HG02970 (cell line): Measurements from ENCODE around the gene CHD6.
"Not testable (repeated sequence)": the region's sequence is repeated elsewhere in the genome, so short reads cannot be mapped to it uniquely, and the experiment has no call there.

Experiments used
- ATAC-seq: cut with Tn5 transposase; IDR thresholded peaks from one replicate; pipeline ENCODE4 v1.9.1; 2021; ENCODE audit warnings: mild to moderate bottlenecking, moderate library complexity, moderate number of reproducible peaks; ENCODE audit not compliant: unreplicated experiment, low FRiP score

Gene CHD6

DNA sequence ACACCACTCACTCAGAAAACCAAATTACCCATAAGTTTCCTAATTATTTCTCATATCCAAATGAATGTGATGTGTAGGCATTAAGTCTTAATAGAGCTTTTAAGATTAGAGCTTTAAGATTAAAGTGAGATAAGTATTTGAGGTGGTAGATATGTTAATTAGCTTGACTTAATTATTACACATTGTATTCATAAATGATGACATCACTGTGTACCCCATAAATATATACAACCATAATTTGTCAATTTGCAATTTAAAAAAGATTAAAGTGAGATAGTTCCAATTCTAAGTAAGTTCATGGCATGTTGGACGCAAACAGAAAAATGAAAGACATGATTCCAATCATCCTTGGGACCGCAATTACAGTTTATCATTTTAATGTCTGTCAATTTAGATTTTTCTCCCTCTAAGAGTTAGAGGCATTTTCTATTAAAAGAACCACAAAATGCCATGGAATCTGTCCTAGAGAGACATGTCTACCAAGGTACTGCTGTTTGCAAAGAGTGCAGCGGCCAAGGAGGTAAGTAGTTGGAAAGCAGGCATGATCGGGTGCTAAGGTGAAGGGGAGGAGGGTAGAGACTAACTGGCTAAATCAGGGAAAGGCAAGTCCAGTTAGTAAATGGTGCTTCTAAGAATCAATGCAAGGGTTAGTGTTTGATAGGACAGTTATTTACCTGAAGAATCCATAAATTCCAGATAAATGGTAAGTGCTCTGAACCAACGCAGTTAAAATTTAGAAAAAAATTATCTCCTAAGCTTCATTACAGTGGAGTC lies 65.7 kb downstream of the CHD6 start:
- ATAC-seq = no peak

DNA sequence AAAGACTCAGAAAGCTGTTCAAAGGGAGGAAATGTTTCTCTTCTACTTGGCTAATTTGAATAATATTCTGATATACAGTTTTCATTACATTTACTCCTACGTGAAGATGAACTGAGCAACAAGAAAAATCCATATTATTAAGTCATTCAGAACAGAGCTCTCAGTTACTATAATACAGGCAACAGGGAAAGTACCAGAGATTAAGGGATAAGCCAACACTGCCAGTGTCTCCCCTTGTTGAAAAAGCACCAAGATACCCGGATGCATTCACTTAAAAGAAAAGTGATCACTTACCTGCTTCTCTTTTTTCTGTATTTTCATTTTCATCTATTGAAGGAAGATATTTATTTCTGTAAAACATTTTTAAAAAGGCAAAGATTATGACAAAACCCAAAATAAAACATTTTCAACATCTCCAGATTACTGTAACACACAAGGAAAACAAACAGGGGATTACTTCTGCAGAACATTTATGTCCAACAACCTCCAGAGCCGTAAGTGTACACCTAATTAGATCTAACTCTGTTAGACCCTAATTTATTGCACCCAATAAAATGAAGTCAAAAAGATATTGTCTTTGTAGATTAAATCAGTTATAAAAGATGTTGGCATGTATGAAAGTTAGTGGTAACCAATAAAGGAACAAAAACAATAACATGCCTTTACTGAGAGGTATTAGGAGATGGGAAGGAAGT lies 67.0 kb downstream of the CHD6 start:
- no peak for ATAC-seq

DNA sequence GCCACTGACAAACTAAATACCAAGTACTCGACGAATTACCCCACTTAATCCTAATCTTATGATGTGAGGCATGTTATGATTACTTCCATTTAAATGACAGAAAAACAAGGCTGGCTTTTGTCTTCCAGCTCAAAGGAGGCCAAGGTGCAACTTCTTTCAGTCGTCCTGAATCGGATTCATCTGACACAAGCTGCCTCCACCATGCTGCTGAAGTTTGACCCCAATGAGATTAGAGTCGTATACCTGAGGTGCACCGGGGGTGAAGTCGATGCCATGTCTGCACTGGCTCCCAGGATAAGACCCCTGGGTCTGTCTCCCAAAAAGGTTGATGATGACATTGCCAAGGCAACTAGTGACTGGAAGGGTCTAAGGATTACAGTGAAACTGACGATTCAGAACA lies 71.0 kb downstream of the CHD6 start:
- ATAC-seq = no peak

DNA sequence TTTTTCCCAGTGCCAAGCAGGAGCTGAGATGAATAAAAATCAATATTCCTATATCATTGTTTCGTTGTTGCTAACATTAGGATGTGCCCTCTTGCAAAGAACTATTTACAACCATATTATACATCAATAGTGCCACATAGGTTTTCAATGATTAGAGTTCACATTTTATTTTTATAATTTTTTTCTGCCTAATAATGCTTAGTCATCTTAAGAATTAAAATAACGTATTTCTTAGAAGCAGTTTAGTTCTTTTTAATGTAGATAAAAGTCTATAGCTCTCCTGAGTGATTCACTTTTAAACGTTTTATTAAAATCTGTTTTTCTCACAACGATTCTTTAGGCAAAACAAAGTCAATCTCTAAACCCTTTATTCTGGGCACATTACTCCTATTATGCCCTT lies 71.6 kb downstream of the CHD6 start:
- ATAC-seq = no peak

DNA sequence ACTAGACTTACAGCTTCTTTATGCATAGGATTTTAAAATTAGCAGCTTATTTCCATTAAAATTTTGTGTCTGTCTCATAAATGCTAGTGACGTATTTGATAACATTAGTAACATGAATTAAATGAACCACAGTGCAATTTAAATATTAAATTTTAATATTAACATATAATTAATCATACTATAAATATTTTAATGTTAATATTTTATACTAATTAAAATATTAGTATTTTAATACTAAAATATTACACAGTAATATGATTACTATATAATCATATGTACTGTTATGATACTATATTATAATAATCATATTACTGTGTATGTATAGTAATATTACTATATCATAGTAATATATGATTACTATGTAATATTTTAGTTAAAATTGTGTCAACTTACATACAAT lies 73.7 kb downstream of the CHD6 start:
- no peak for ATAC-seq

DNA sequence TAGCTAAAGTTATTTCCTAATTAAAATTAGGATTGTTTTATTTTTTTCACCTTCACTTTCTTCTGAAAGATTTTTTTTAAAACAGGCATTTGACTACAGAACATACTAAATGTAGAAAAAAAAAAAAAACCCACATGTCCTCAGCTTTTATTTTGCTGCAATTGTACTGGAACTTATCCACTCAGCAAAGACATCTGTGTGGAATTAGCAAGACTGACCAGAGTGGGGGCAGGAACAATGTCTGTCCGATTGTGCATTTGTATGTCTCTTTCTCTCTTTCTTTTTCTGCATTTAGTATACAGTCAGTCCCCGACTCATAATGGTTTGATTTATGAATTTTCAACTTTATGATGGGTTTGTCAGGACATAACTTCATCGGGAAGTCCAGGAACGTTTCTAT lies 77.3 kb downstream of the CHD6 start:
- ATAC-seq = no peak

DNA sequence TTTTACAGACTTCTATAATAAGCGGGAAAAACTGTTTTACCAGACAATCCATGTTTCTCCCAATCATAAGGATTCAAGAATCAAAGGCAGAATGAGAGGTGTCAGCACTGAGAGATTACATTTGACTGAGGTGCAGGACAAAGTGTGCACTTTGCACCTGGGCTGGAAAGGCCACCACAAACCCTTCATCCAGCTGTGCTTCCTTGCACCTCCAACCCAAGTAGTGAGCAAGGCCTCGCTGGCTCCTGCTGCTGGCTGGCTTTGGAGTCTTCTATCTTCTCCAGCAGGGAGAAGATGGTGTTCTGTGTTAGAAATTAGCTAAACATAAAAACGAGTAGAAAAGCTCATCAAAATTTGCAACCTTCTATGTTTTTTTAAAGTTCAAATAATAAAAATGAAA lies 77.7 kb downstream of the CHD6 start:
- ATAC-seq = no peak

DNA sequence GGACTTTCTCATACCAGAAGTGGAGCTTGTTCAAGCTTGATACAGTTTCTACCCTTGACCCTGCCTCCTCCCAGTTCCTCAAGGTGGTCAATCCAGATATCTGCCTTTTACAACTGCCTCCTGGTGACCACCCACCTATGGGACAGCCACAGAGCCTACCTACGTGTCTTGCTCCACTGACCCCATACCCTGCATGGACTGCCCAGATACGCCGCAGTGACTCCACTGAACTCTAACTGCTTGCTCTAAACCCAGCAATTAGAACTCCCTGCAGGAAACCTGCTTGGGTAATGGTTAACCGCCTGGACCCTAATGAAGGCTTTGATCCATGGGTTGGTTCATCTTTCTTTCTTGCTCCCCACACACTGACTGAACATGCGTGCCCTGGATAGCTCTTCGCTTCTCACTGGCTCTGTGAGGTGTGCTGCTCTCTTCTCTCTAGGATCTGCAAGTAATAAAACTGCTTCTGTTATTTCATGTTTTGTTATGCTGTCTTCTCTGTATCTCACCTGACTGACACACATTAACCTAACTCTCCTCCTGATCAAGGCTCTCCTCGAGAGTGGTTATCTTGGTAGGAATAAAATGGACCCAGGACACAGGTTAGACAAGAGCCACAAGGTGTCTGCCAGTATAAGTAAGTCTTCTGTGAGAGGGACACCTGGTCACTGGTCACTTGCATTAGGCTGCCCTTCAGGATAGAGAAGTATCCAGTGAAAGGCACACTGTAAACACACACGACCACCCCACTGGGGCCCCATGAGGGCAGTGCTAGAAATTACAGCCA lies 79.2 kb downstream of the CHD6 start:
- ATAC-seq = no peak

DNA sequence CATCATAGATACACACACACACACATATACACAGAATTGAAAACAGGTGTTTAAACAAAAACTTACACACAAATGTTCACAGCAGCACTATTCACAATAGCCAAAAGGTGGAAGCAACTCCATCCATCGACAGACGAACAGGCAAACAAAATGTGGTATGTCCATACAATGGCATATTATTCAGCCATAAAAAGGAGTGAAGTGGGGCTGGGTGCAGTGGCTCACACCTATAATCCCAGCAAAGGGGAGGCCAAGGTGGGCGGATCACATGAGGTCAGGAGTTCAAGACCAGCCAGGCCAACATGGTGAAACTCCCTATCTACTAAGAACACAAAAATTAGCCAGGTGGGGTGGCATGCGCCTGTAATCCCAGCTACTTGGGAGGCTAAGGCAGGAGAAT lies 80.3 kb downstream of the CHD6 start:
- no peak for ATAC-seq

DNA sequence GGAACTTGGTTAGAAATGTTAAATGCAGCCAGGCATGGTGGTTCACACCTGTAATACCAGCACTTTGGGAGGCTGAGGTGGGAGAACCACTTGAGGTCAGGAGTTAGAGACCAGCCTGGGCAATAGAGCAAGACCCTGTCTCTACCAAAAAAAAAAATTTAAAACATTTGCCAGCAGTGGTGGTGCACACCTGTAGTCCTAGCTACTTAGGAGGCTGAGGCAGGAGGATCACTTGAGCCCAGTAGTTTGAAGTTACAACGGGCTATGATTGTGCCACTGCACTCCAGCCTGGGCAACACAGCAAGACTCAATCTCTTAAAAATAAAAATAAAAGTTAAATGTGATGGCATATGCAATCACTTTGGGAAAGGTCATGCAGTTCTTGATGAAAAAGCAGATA lies 82.6 kb downstream of the CHD6 start:
- not testable (repeated sequence) for ATAC-seq

DNA sequence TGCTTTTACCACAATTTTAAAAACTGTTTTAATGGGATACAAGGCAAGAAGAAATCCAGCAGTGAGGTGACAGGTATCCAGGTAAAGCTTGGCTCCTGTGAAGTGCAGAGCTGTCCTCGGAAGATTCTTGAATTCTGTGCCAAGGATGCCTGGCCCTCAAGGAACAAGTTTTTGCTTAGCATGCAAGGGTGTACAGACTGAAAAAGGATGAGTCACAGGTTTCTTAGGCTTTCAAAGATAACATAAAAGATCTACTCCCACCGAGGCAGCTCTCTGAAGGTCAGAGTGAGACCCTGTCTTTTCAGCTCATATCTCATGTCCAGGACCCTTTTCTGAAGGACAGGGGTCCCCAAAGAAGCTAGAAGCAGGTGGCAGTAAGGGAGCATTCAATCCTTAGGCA lies 83.3 kb downstream of the CHD6 start:
- no peak for ATAC-seq

DNA sequence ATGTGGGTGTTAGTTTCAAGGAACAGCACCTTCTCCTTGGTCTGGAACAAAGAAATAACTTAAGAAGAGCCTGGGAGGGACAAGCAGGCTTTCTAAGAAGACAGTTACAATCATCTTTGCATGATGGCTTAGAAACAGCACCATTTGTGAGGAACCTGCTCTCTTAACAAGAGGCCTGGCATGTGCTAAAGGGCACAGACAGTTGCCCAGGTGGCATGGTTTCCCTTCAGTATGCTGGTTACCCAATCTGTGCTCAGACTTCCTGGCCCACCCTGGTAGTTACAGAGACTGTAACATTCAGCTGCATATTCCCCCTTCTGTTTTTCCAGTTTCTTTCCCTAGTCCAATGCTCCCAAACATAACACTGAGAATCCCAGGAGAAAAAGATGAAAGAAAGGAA lies 84.0 kb downstream of the CHD6 start:
- no peak for ATAC-seq

DNA sequence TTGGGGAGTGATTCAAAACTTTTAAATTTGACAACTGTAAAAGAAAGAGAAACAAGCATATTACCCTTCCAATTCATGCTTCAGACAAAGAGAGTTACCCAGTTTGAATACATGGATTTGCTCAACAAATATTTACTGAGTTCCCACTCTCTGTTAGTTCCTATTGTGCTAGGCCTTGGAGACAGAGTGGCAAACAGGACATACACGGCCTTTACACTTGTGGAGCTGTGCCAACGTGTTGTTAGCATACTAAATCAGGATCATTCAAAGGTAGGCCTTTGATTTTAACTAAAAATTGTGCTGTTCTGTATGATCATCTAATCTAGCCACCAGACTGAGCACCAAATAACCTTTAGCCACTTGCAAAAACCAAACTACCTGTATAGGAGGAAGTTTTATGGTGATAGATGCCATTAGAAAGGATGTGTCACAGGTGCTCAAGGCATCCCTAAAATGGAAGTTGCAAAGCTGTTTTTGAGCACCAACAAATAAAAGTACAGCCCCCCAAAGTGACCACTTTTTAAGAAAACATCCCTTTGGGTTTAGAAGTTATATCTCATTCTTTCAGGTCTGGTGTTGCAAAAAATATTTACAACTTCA lies 84.5 kb downstream of the CHD6 start:
- no peak for ATAC-seq

DNA sequence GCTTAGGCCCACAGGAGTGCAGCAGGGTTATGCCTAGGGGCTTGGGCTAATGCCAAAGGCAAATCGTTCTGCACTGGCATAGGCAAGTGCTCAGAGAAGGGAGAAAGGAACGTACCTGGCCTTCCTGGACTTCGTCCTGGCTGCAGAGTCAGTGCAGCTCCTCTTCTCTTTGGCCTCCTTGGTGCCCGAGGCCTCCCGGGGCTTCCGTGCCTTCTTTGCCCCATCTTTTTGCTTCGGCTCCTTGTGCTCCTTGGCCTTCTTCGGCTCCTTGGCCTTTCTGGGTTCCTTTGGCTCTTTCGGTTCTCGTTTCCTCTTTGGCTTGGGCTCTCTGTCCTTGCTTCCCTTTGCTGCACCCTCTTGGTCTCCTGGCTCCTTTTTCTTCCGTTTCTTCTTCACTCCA lies 85.2 kb downstream of the CHD6 start:
- ATAC-seq = no peak

DNA sequence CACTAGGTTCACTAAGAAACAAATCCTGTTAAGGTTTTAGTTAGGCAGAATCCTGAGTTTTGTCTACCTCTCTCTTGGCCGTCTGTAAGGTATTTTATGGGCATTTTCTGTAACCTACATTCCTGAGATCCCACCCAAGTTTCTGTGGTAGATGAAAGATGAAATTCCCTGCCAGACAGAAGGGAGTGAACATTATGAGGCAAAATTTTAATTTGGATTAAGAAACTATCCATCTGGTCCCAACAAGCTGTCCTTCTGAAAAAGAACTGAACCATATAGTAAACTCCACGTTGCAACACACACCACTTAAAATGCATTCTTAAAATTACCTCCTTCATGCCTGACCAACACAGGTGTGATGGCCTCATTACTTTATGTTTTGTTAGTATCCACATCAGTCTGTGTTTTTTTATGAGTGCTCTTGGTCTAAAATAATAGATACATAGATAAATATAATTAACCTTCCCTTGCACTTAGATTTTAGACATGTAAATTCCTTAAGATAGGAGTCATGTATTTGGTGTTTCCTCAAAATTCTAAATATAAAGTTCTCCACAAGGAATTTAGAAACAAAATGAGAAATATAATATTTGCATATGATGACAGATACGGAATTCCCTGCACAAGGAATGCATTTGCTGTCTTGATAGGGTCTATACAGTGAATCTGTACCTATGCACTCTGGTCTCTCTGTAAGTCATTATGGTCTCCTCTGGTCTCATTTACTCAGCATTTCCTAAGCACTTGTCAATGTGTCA lies 86.5 kb downstream of the CHD6 start:
- no peak for ATAC-seq

DNA sequence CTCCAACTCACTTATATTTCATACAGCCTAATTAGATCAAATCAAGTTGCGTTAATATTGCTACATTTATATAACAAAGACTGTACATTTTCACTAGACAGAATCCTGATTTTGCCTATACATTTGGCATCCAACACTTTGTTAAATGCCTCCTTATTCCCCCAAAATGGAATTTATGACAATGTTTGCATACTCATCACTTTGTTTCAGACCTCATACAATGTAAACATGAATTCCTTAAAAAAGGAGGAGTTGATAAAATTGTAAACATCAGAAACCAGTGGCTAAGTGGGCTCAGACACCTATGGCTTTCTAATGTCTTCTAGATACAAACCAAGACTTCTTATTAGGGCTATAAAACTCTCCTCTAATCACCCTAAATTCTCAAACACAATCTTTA lies 87.3 kb downstream of the CHD6 start:
- no peak for ATAC-seq

DNA sequence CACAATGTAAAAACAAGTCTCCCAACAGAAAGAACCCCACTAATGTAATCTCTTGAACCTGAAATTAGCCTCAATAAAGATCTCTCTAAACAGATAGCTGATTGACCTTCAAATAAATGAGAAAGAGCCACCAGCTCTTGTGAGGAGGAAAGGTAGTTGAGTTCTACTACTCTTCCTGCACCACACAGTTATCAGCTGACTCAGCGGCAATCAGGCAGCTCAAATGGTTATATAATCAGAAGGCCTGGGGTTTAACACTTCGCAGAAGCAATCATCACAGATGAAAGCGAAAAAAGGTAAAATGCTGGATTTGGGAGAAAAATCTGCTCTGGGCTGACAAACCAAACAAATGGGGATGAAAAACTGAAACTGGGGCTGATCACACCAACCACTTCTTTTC lies 91.8 kb downstream of the CHD6 start:
- ATAC-seq = no peak

DNA sequence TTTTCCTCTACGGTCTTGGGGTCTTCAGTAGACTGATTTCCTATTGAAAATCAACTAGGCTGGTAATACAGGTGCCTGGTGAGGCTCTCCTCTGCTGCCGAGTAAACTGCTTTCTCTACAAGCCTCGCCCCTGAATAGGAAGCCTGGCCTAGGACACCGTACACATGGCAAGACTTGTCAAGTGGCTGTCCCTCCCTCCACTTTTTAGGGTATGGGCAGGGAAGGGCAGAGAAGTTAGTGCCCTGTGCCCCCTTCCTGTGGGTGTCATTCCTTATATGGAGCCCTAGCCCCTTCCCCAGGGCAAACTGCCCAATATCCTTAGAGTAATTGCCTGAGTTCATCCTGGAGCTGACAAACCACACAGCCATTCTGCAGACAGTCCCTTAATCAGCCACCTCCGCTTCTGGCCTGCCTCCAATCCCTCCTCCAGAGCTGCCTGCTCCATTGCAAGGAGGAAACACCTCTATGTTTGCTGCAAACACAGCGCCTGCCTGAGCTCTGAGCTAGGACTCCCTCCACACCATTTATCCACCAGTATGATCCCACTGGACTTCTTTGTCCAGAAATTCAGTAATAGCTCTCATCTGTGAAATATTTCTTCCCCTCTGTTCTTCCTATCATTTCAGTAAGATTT lies 93.1 kb downstream of the CHD6 start:
- no peak for ATAC-seq

DNA sequence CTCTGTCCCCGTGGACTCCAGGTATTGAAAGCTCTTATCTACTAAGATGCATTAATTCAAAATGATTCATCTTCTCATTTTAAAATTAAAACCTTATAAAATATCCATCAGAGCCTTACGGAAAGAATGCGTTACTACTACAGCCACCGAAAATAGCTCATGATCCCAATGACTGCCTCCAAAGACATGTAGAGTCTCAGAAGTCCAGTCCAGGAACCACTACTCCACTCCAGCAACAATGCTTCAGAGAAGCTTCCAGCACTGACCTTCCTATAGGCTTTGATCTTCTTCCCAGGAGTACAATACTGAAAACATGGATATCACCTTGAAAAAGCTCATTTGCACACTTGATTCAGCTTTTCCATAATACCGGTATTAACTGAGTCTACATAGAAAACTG lies 94.3 kb downstream of the CHD6 start:
- no peak for ATAC-seq

DNA sequence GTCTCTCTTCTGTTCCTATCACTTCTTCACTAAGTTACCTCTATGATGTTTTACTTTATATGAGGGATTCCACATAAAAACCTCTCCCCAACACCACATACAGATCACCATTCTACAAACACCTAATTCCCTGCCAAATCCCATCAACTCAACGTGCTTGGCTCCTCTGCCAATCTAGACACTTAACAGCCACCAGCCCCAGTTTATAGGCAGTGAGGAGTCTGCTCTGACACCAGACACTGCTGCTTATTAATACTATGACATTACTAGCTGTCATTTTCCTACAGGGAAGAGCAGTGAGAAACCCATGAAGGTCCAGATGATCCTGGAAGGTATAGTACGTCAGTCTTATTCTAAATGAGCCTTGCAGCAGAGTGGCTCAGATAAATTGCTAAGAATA lies 104.3 kb downstream of the CHD6 start:
- no peak for ATAC-seq
